A549 (cell line): ENCODE measurements around the gene CXXC5. TPM values are rescaled to one million over a fixed set of nuclear protein-coding genes. Genes with fewer than 3 reads are reported as not detected.

Source experiments
- ATAC-seq, 2 experiments: fragments of 200-7000 bp in 1 of 2; fragments of >200 bp in 1 of 2; cut with Nextera tagmentation in 1 of 2; cut with Tn5 transposase in 1 of 2; 3 replicates each; pipeline versions ENCODE4 v1.8.0 to v1.9.1; 2018 to 2020; ENCODE audit warnings: mild to moderate bottlenecking in 1 of 2, moderate library complexity in 1 of 2
- CTCF ChIA-PET: fragments of 300-600 bp; sonication (Branson Sonifier 250); formaldehyde crosslinking; extraction: SDS; loops from one replicate; lab custom pipeline; 2021; ENCODE audit warnings: antibody characterized with exemption, inconsistent platforms; lab: Yijun Ruan, JAX
- POLR2A ChIA-PET: fragments of 350-600 bp; formaldehyde crosslinking; extraction: SDS; loops from one replicate; lab custom pipeline; 2021; ENCODE audit warnings: antibody characterized with exemption, inconsistent platforms; lab: Yijun Ruan, JAX
- DNase-seq, 2 experiments: peaks; one replicate each; pipeline versions ENCODE4 v3.0.0 to v3.0.0-alpha.2; 2011 to 2016; ENCODE audit warnings: low read depth in 1 of 2, low spot score in 1 of 2
- FAIRE-seq: peaks from 2 replicates; lab custom pipeline; 2011; peaks lifted over from hg19 to GRCh38; lab: Jason Lieb, UNC
- H3K27ac ChIP-seq, 2 experiments: fragments of >200 bp; sonication (Bioruptor Twin); formaldehyde crosslinking; 3 replicates each; pipeline ENCODE4 v1.5.1; 2016 to 2017
- H3K4me1 ChIP-seq: fragments of >200 bp; sonication (Bioruptor Twin); formaldehyde crosslinking; 3 replicates; pipeline ENCODE4 v1.6.1; 2016
- H3K4me2 ChIP-seq: fragments of >200 bp; sonication (Bioruptor Twin); formaldehyde crosslinking; 3 replicates; pipeline ENCODE4 v1.6.1; 2016
- H3K4me3 ChIP-seq: fragments of >200 bp; sonication (Bioruptor Twin); formaldehyde crosslinking; 3 replicates; pipeline ENCODE4 v1.5.1; 2016
- H3K9me3 ChIP-seq: fragments of >200 bp; sonication (Bioruptor Twin); formaldehyde crosslinking; 3 replicates; pipeline ENCODE4 v1.6.1; 2016
- BCL3 ChIP-seq: fragments of >200 bp; sonication (Bioruptor Twin); formaldehyde crosslinking; IDR thresholded peaks from 3 replicates; pipeline ENCODE4 v1.6.1; 2016
- BHLHE40 ChIP-seq: IDR thresholded peaks from 2 replicates; pipeline ENCODE4 v1.6.1; 2012; ENCODE audit warnings: low read depth, low read length, inconsistent platforms
- CBX2 ChIP-seq: fragments of 200-600 bp; sonication (generic); IDR thresholded peaks from 2 replicates; pipeline ENCODE4 v1.6.1; 2016; ENCODE audit warnings: low read depth, mild to moderate bottlenecking, borderline replicate concordance
- CEBPB ChIP-seq, 2 experiments: fragments of >200 bp in 1 of 2; sonication (Bioruptor Twin) in 1 of 2; formaldehyde crosslinking in 1 of 2; IDR thresholded peaks; 2 replicates each; pipeline ENCODE4 v1.6.1; 2012 to 2016
- CHD4 ChIP-seq: fragments of 200-600 bp; sonication (generic); IDR thresholded peaks from 2 replicates; pipeline ENCODE4 v1.6.1; 2016; ENCODE audit warnings: antibody characterized with exemption, mild to moderate bottlenecking, borderline replicate concordance
- CTCF ChIP-seq: fragments of >200 bp; sonication (Bioruptor Twin); formaldehyde crosslinking; IDR thresholded peaks from 3 replicates; pipeline ENCODE4 v1.5.1; 2016
- EHF ChIP-seq: fragments of 250-450 bp; sonication (Bioruptor Pico); IDR thresholded peaks from 2 replicates; pipeline ENCODE4 v1.5.0; 2020; ENCODE audit warnings: mild to moderate bottlenecking
- ELK1 ChIP-seq: fragments of 150-350 bp; IDR thresholded peaks from 2 replicates; pipeline ENCODE4 v1.6.1; 2014; ENCODE audit warnings: low read depth, mild to moderate bottlenecking, low read length
- FOXS1 ChIP-seq: fragments of 250-450 bp; sonication (Bioruptor Pico); IDR thresholded peaks from 2 replicates; pipeline ENCODE4 v1.5.0; 2020; ENCODE audit warnings: mild to moderate bottlenecking, moderate library complexity
- GATA3 ChIP-seq: IDR thresholded peaks from 2 replicates; pipeline ENCODE4 v1.6.1; 2012; ENCODE audit warnings: borderline replicate concordance
- HEYL ChIP-seq: fragments of 250-450 bp; sonication (Bioruptor Pico); IDR thresholded peaks from 2 replicates; pipeline ENCODE4 v1.8.0; 2021; ENCODE audit warnings: mild to moderate bottlenecking, moderate library complexity
- HOXB5 ChIP-seq: fragments of 250-450 bp; sonication (Bioruptor Pico); IDR thresholded peaks from 2 replicates; pipeline ENCODE4 v1.5.0; 2020; ENCODE audit warnings: mild to moderate bottlenecking, moderate library complexity
- JUNB ChIP-seq: fragments of >200 bp; sonication (Bioruptor Twin); formaldehyde crosslinking; IDR thresholded peaks from 2 replicates; pipeline ENCODE4 v1.6.1; 2016
- KDM5A ChIP-seq: fragments of 200-600 bp; sonication (generic); IDR thresholded peaks from 2 replicates; pipeline ENCODE4 v1.6.1; 2016; ENCODE audit warnings: antibody characterized with exemption, mild to moderate bottlenecking
- PBX3 ChIP-seq: IDR thresholded peaks from 2 replicates; pipeline ENCODE4 v1.6.1; 2012
- POLR2A ChIP-seq: IDR thresholded peaks from 2 replicates; pipeline ENCODE4 v1.6.1; 2012; ENCODE audit warnings: mild to moderate bottlenecking, low read length
- POLR2AphosphoS2 ChIP-seq: conservative IDR thresholded peaks from 2 replicates; pipeline ENCODE4 v1.6.1; 2012; ENCODE audit warnings: low read length, improper control_type of control experiment, inconsistent platforms
- RAD21 ChIP-seq, 2 experiments: fragments of >200 bp in 1 of 2; sonication (Bioruptor Twin) in 1 of 2; formaldehyde crosslinking in 1 of 2; IDR thresholded peaks in 1 of 2; conservative IDR thresholded peaks in 1 of 2; 2 replicates in 1 of 2; 3 replicates in 1 of 2; pipeline ENCODE4 v1.6.1; 2012 to 2018; ENCODE audit warnings: inconsistent platforms in 1 of 2
- RARB ChIP-seq: fragments of 250-450 bp; sonication (Bioruptor Pico); IDR thresholded peaks from 2 replicates; pipeline ENCODE4 v1.8.0; 2021; ENCODE audit warnings: mild to moderate bottlenecking, moderate library complexity
- ZSCAN20 ChIP-seq: fragments of 250-450 bp; sonication (Bioruptor Pico); IDR thresholded peaks from 2 replicates; pipeline ENCODE4 v1.8.0; 2022; ENCODE audit warnings: mild to moderate bottlenecking, moderate library complexity
- WGBS: methylation state at CpG from one replicate; pipeline ENCODE4 v1.1.6; 2017; ENCODE audit errors: missing lambda C conversion rate; 5-methylcytosine and 5-hydroxymethylcytosine counted together
- polyA plus RNA-seq, 4 experiments: library from polyadenylated mRNA; depleted of rRNA in 3 of 4; stranded (reverse); fragments of >200 nt; fragmentation: RNase III in 1 of 4; extraction: RNeasy Plus Mini Kit Qiagen cat#74134 plus additional on column Dnase treatment in 1 of 4; gene quantifications; 2 replicates in 3 of 4; 3 replicates in 1 of 4; pipeline ENCODE4 v1.2.3, GENCODE V29; 2011 to 2017
- TF ChIP-seq, protein P1 (sequence below): IDR thresholded peaks from 2 replicates; pipeline ENCODE4 v1.6.1; 2012
- TF ChIP-seq, protein P2 (sequence below): fragments of 450-650 bp; IDR thresholded peaks from 2 replicates; pipeline ENCODE4 v1.6.1; 2014; ENCODE audit warnings: antibody characterized with exemption

Gene CXXC5
- polyA plus RNA-seq, 2 of the 4 experiments (the other 2 are of a cell fraction): 18.1 to 32.5 TPM

DNA sequence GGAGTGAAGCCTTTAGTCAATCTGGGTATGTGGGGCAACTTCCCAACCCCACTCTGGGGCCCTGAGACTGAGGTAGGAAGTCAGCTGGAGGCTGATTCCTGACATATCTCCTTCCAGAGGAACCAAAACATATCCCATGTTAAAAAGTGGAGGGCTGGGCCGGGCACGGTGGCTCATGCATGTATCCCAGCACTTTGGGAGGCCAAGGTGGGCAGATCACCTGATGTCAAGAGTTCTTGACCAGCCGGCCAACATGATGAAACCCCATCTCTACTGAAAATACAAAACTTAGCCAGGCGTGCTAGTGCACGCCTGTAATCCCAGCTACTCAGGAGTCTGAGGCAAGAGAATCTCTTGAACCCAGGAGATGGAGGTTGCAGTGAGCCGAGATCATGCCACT lies 44.0 kb downstream of the CXXC5 start:
- ATAC-seq (no peak), FAIRE-seq (no peak), DNase-seq (no peak)
- Histone ChIP-seq H3K27ac (no peak overlapping the region; a peak in 1 of 6 replicates), H3K9me3 (no peaks in the 10 kb centered on the region), H3K4me1 (peaks cover 30% of the 10 kb centered on the region), H3K4me3 (no peak overlapping the region), H3K4me2 (no peak overlapping the region)
- ChIA-PET CTCF (interaction anchor here (1.3 to 10.6 kb wide), 11 partner anchors 8 to 269 kb away, joined by 3 to 248 read pairs (median 10); no protein-coding TSS in a partner anchor), POLR2A (no interaction called here)
- TF ChIP-seq JUNB (no peak), CBX2 (no peak), ELK1 (no peak), PBX3 (no peak), BHLHE40 (no peak), POLR2A (no peak), KDM5A (no peak), EHF (CRISPR knock-in tag) (no peak), FOXS1 (no peak), POLR2AphosphoS2 (no peak), ZSCAN20 (CRISPR knock-in tag) (no peak), CEBPB (IDR thresholded peaks at IDR 0.05) (no peak)
- TF ChIP-seq, protein P1, sequence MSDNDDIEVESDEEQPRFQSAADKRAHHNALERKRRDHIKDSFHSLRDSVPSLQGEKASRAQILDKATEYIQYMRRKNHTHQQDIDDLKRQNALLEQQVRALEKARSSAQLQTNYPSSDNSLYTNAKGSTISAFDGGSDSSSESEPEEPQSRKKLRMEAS: no peak
- WGBS: 91% methylated on average over 6 of the region's 6 CpGs

GRCh38 chr5:139692679-139693308 lies 44.6 kb downstream of the CXXC5 start:
- ChIA-PET CTCF (interaction anchor here (0.9 to 10.6 kb wide), 14 partner anchors 8 to 118 kb away, joined by 3 to 248 read pairs (median 4); no protein-coding TSS in a partner anchor), POLR2A (no interaction called here)
- TF ChIP-seq CHD4: no peak
- TF ChIP-seq, protein P2, sequence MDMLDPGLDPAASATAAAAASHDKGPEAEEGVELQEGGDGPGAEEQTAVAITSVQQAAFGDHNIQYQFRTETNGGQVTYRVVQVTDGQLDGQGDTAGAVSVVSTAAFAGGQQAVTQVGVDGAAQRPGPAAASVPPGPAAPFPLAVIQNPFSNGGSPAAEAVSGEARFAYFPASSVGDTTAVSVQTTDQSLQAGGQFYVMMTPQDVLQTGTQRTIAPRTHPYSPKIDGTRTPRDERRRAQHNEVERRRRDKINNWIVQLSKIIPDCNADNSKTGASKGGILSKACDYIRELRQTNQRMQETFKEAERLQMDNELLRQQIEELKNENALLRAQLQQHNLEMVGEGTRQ: 0 out of 2 replicates have a peak, but pooled peaks have one; percentile 5
- H3K4me2 ChIP-seq: no peak overlapping the region
- FAIRE-seq (no peak), DNase-seq (no peak), ATAC-seq (no peak)
- H3K4me1 ChIP-seq: peaks cover 34% of the 10 kb centered on the region
- WGBS: 79% methylated on average over 7 of the region's 8 CpGs
- no peaks in the 10 kb centered on the region for H3K9me3 ChIP-seq
- H3K4me3 ChIP-seq: no peak overlapping the region
- peak overlapping the region in 1 of 2 experiments; percentile 44; a peak in 2 of 6 replicates for H3K27ac ChIP-seq

GRCh38 chr5:139693676-139694364 lies 45.7 kb downstream of the CXXC5 start:
- FAIRE-seq (no peak), DNase-seq (no peak), ATAC-seq (no peak)
- ChIA-PET CTCF (interaction anchor here (0.9 to 10.6 kb wide), 8 partner anchors 9 to 119 kb away, joined by 3 to 248 read pairs (median 4); no protein-coding TSS in a partner anchor), POLR2A (no interaction called here)
- WGBS: 87% methylated on average over 3 of the region's 3 CpGs
- Histone ChIP-seq H3K27ac (peak overlapping the region in 1 of 2 experiments; percentile 50; a peak in 2 of 6 replicates), H3K4me2 (no peak overlapping the region), H3K4me1 (peaks cover 43% of the 10 kb centered on the region), H3K4me3 (no peak overlapping the region), H3K9me3 (no peaks in the 10 kb centered on the region)
- TF ChIP-seq RAD21 (conservative IDR thresholded peaks at IDR 0.05 in 1 of 2, IDR thresholded peaks at IDR 0.05 in 1 of 2) (no peak), RARB (CRISPR knock-in tag) (no peak), CTCF (no peak), GATA3 (no peak), BCL3 (no peak), HEYL (no peak), HOXB5 (CRISPR knock-in tag) (no peak)
